Measurements from ENCODE around the gene OR5K2. TPM values are rescaled to one million over a fixed set of nuclear protein-coding genes. Genes with fewer than 3 reads are reported as not detected.

The OR5K2 gene
- total RNA-seq, 1 experiment from 2014 or later: not detected

Other genes starting within 250 kb of the OR5K2 start
- gene OR5H6, start 233.4 kb upstream of the OR5K2 start, total RNA-seq (2014; rRNA removed; shearing (Covaris generic)): not detected in 2 replicates
- gene OR5H2, start 215.2 kb upstream of the OR5K2 start, total RNA-seq (2014; rRNA removed; shearing (Covaris generic)): not detected in 2 replicates
- gene OR5K4, start 143.8 kb upstream of the OR5K2 start, total RNA-seq (2014; rRNA removed; shearing (Covaris generic)): not detected in 2 replicates
- not detected in 2 replicates for gene OR5K3, start 107.0 kb upstream of the OR5K2 start, total RNA-seq (2014; rRNA removed; shearing (Covaris generic))
- not detected in 2 replicates for gene OR5K1, start 34.5 kb upstream of the OR5K2 start, total RNA-seq (2014; rRNA removed; shearing (Covaris generic))
- gene CLDND1, start 25.2 kb downstream of the OR5K2 start, total RNA-seq (2014; rRNA removed; shearing (Covaris generic)): 25.6 and 27.2 TPM in 2 replicates
- gene GPR15, start 34.3 kb downstream of the OR5K2 start, total RNA-seq (2014; rRNA removed; shearing (Covaris generic)): not detected in 2 replicates
- gene CPOX, start 95.9 kb downstream of the OR5K2 start, total RNA-seq (2014; rRNA removed; shearing (Covaris generic)): 23.1 and 28.6 TPM in 2 replicates

Data from G401 (cell line).